ENCODE measurements around the gene TBC1D32.
"Not testable (repeated sequence)": the region's sequence is repeated elsewhere in the genome, so short reads cannot be mapped to it uniquely, and the experiment has no call there.

TBC1D32 gene

GRCh38 chr6:121086876-121087275 is 247.4 kb downstream of the TBC1D32 start:
- H3K4me1 Mint-ChIP-seq (ENCODE audit: low read depth), result no peaks in the 10 kb centered on the region
- no peaks in the 10 kb centered on the region for H3K36me3 Mint-ChIP-seq (ENCODE audit: low read depth)
- H3K27me3 Mint-ChIP-seq (ENCODE audit: low read depth), result no peaks in the 10 kb centered on the region
- no peak overlapping the region for H3K27ac Mint-ChIP-seq
- H3K4me3 Mint-ChIP-seq, result no peak overlapping the region
- no peaks in the 10 kb centered on the region for H3K9me3 Mint-ChIP-seq

- no peaks in the 10 kb centered on the region for H3K9me3 Mint-ChIP-seq
- no peaks in the 10 kb centered on the region for H3K4me1 Mint-ChIP-seq (ENCODE audit: low read depth)
- no peak overlapping the region for H3K27ac Mint-ChIP-seq
- no peak overlapping the region for H3K4me3 Mint-ChIP-seq
- no peaks in the 10 kb centered on the region for H3K36me3 Mint-ChIP-seq (ENCODE audit: low read depth)
- no peaks in the 10 kb centered on the region for H3K27me3 Mint-ChIP-seq (ENCODE audit: low read depth)
Measured at GRCh38 chr6:121076119-121076518, 258.2 kb downstream of the TBC1D32 start.

- H3K36me3 Mint-ChIP-seq (ENCODE audit: low read depth); H3K27ac Mint-ChIP-seq; H3K27me3 Mint-ChIP-seq (ENCODE audit: low read depth); H3K4me3 Mint-ChIP-seq; H3K4me1 Mint-ChIP-seq (ENCODE audit: low read depth): not testable (repeated sequence)
- H3K9me3 Mint-ChIP-seq, result peaks cover 18% of the 10 kb centered on the region
Measured at GRCh38 chr6:121068749-121069148, 265.5 kb downstream of the TBC1D32 start.

- Mint-ChIP-seq H3K27me3 (ENCODE audit: low read depth) (no peaks in the 10 kb centered on the region), H3K36me3 (ENCODE audit: low read depth) (peaks cover 3% of the 10 kb centered on the region), H3K9me3 (peaks cover 18% of the 10 kb centered on the region), H3K4me1 (ENCODE audit: low read depth) (no peaks in the 10 kb centered on the region), H3K4me3 (no peak overlapping the region), H3K27ac (no peak overlapping the region)
Measured at GRCh38 chr6:121067381-121067780, 266.9 kb downstream of the TBC1D32 start.

- no peak overlapping the region for H3K27ac Mint-ChIP-seq
Measured at GRCh38 chr6:121064345-121064744, 269.9 kb downstream of the TBC1D32 start.

GRCh38 chr6:121055572-121056163 is 278.6 kb downstream of the TBC1D32 start:
- no peaks in the 10 kb centered on the region for H3K9me3 Mint-ChIP-seq
- no peaks in the 10 kb centered on the region for H3K4me1 Mint-ChIP-seq (ENCODE audit: low read depth)
- no peak overlapping the region for H3K27ac Mint-ChIP-seq
- no peaks in the 10 kb centered on the region for H3K27me3 Mint-ChIP-seq (ENCODE audit: low read depth)
- H3K36me3 Mint-ChIP-seq (ENCODE audit: low read depth), result no peaks in the 10 kb centered on the region
- no peak overlapping the region for H3K4me3 Mint-ChIP-seq

More at GRCh38 chr6:121064345-121064744, 269.9 kb downstream of the TBC1D32 start:
- Mint-ChIP-seq H3K27me3 (ENCODE audit: low read depth) (no peaks in the 10 kb centered on the region), H3K36me3 (ENCODE audit: low read depth) (peaks cover 3% of the 10 kb centered on the region), H3K4me1 (ENCODE audit: low read depth) (no peaks in the 10 kb centered on the region), H3K4me3 (no peak overlapping the region), H3K9me3 (peaks cover 7% of the 10 kb centered on the region)

GRCh38 chr6:121048593-121048992 is 285.7 kb downstream of the TBC1D32 start:
- H3K27me3 Mint-ChIP-seq (ENCODE audit: low read depth); H3K4me3 Mint-ChIP-seq; H3K36me3 Mint-ChIP-seq (ENCODE audit: low read depth); H3K9me3 Mint-ChIP-seq; H3K4me1 Mint-ChIP-seq (ENCODE audit: low read depth); H3K27ac Mint-ChIP-seq: not testable (repeated sequence)

- H3K27ac Mint-ChIP-seq; H3K4me1 Mint-ChIP-seq (ENCODE audit: low read depth); H3K9me3 Mint-ChIP-seq; H3K36me3 Mint-ChIP-seq (ENCODE audit: low read depth); H3K27me3 Mint-ChIP-seq (ENCODE audit: low read depth); H3K4me3 Mint-ChIP-seq: not testable (repeated sequence)
Measured at GRCh38 chr6:121044905-121045304, 289.4 kb downstream of the TBC1D32 start.

- not testable (repeated sequence) for H3K36me3 Mint-ChIP-seq (ENCODE audit: low read depth); H3K27me3 Mint-ChIP-seq (ENCODE audit: low read depth); H3K4me1 Mint-ChIP-seq (ENCODE audit: low read depth); H3K27ac Mint-ChIP-seq; H3K9me3 Mint-ChIP-seq; H3K4me3 Mint-ChIP-seq
Measured at GRCh38 chr6:121043706-121044105, 290.6 kb downstream of the TBC1D32 start.

- not testable (repeated sequence) for H3K27ac Mint-ChIP-seq; H3K27me3 Mint-ChIP-seq (ENCODE audit: low read depth); H3K36me3 Mint-ChIP-seq (ENCODE audit: low read depth); H3K4me1 Mint-ChIP-seq (ENCODE audit: low read depth); H3K4me3 Mint-ChIP-seq; H3K9me3 Mint-ChIP-seq
Measured at GRCh38 chr6:121043211-121043610, 291.1 kb downstream of the TBC1D32 start.

- Mint-ChIP-seq H3K27me3 (ENCODE audit: low read depth) (no peaks in the 10 kb centered on the region), H3K9me3 (no peaks in the 10 kb centered on the region), H3K36me3 (ENCODE audit: low read depth) (no peaks in the 10 kb centered on the region), H3K4me1 (ENCODE audit: low read depth) (no peaks in the 10 kb centered on the region), H3K4me3 (no peak overlapping the region), H3K27ac (no peak overlapping the region)
Measured at GRCh38 chr6:121042766-121043165, 291.5 kb downstream of the TBC1D32 start.

- H3K36me3 Mint-ChIP-seq (ENCODE audit: low read depth), result no peaks in the 10 kb centered on the region
- H3K27ac Mint-ChIP-seq, result no peak overlapping the region
- no peak overlapping the region for H3K4me3 Mint-ChIP-seq
- H3K4me1 Mint-ChIP-seq (ENCODE audit: low read depth), result no peaks in the 10 kb centered on the region
- no peaks in the 10 kb centered on the region for H3K9me3 Mint-ChIP-seq
- H3K27me3 Mint-ChIP-seq (ENCODE audit: low read depth), result no peaks in the 10 kb centered on the region
Measured at GRCh38 chr6:121040831-121041230, 293.4 kb downstream of the TBC1D32 start.

- Mint-ChIP-seq H3K9me3 (no peaks in the 10 kb centered on the region), H3K4me1 (ENCODE audit: low read depth) (no peaks in the 10 kb centered on the region), H3K36me3 (ENCODE audit: low read depth) (no peaks in the 10 kb centered on the region), H3K27ac (no peak overlapping the region), H3K4me3 (no peak overlapping the region), H3K27me3 (ENCODE audit: low read depth) (no peaks in the 10 kb centered on the region)
Measured at GRCh38 chr6:121033091-121033490, 301.2 kb downstream of the TBC1D32 start.

GRCh38 chr6:121032268-121033006 is 301.8 kb downstream of the TBC1D32 start:
- no peaks in the 10 kb centered on the region for H3K36me3 Mint-ChIP-seq (ENCODE audit: low read depth)
- H3K4me1 Mint-ChIP-seq (ENCODE audit: low read depth), result no peaks in the 10 kb centered on the region
- no peak overlapping the region for H3K4me3 Mint-ChIP-seq
- H3K27ac Mint-ChIP-seq, result no peak overlapping the region
- no peaks in the 10 kb centered on the region for H3K27me3 Mint-ChIP-seq (ENCODE audit: low read depth)
- H3K9me3 Mint-ChIP-seq, result no peaks in the 10 kb centered on the region
